Gastrocnemius medialis (tissue), 4 donors: ENCODE measurements around the gene SLC37A1. TPM values are rescaled to one million over a fixed set of nuclear protein-coding genes. Genes with fewer than 3 reads are reported as not detected.
"Not testable (repeated sequence)": the region's sequence is repeated elsewhere in the genome, so short reads cannot be mapped to it uniquely, and the experiment has no call there.

Experiments
- ATAC-seq, 2 donors: fragments of 150-250 bp; one replicate each; pipeline ENCODE4 v1.9.1; 2016
- DNase-seq, 2 donors: peaks; one replicate each; pipeline ENCODE4 v3.0.0-alpha.2; 2019
- H3K27ac ChIP-seq, 4 donors: fragments of 200-600 bp; sonication (generic); 1 replicate in 1 of 4; 2 replicates in 3 of 4; pipeline ENCODE4 v1.5.1; 2016 to 2018; ENCODE audit warnings: mild to moderate bottlenecking in 2 of 4, moderate library complexity in 1 of 4
- H3K27me3 ChIP-seq, 3 donors: fragments of 200-600 bp; sonication (generic) in 2 of 3; 1 replicate in 1 of 3; 2 replicates in 2 of 3; pipeline versions ENCODE4 v1.5.1 to v1.6.0; 2016 to 2019; ENCODE audit warnings: mild to moderate bottlenecking in 1 of 3, moderate library complexity in 1 of 3
- H3K36me3 ChIP-seq, 2 donors: fragments of 200-600 bp; sonication (generic) in 1 of 2; one replicate each; pipeline ENCODE4 v1.5.1; 2017 to 2018
- H3K4me1 ChIP-seq, 2 donors: fragments of 200-600 bp; sonication (generic) in 1 of 2; one replicate each; pipeline ENCODE4 v1.5.1; 2016 to 2017; ENCODE audit warnings: mild to moderate bottlenecking in 2 of 2
- H3K4me3 ChIP-seq, 4 donors: fragments of 200-600 bp; sonication (generic) in 3 of 4; 1 replicate in 1 of 4; 2 replicates in 3 of 4; pipeline ENCODE4 v1.5.1; 2016 to 2019; ENCODE audit warnings: mild to moderate bottlenecking in 2 of 4
- H3K9me3 ChIP-seq, 3 donors: fragments of 200-600 bp; sonication (generic) in 2 of 3; 1 replicate in 1 of 3; 2 replicates in 2 of 3; pipeline ENCODE4 v1.5.1; 2016 to 2019
- POLR2A ChIP-seq, 2 donors: fragments of 450-650 bp; IDR thresholded peaks; one replicate each; pipeline ENCODE4 v1.6.1; 2017; ENCODE audit warnings: antibody characterized with exemption in 2 of 2, mild to moderate bottlenecking in 2 of 2, moderate library complexity in 2 of 2
- in situ Hi-C, 4 donors: fragments of 200-750 bp; cut with MboI; loops; one replicate each; pipeline versions ENCODE4 v1.15.0 to v1.8.0; 2017; ENCODE audit warnings: low sequenced_read_pairs in 4 of 4
- intact Hi-C: fragments of 100-400 bp; cut with DNase I; formaldehyde crosslinking; loops from one replicate; pipeline ENCODE4 v1.15.1; 2023; ENCODE audit warnings: low total_unique reads
- total RNA-seq, 4 donors: library from RNA; depleted of rRNA; stranded (reverse); fragments of >200 nt; gene quantifications; one replicate each; pipeline versions ENCODE4 v1.1.0 to v1.2.3, GENCODE V29; 2016
- TF ChIP-seq, protein P1 (sequence below), 5 experiments: fragments of 450-650 bp in 3 of 5; fragments of 200-600 bp in 2 of 5; sonication (generic) in 2 of 5; IDR thresholded peaks in 4 of 5; conservative IDR thresholded peaks in 1 of 5; 1 replicate in 4 of 5; 2 replicates in 1 of 5; pipeline ENCODE4 v1.5.1; 2016 to 2019; ENCODE audit warnings: antibody characterized with exemption in 5 of 5, mild to moderate bottlenecking in 3 of 5, moderate library complexity in 3 of 5

Gene SLC37A1
- total RNA-seq, 4 donors from 2014 or later: 8.3 to 16.1 (median 12.4) TPM

GRCh38 chr21:42624095-42624790 is 110.6 kb downstream of the SLC37A1 start:
- H3K4me3 ChIP-seq: no peak overlapping the region
- no peak overlapping the region for H3K27ac ChIP-seq
- no peaks in the 10 kb centered on the region for H3K36me3 ChIP-seq
- no peaks in the 10 kb centered on the region for H3K4me1 ChIP-seq
- peaks cover 16 to 29% (median 19%) of the 10 kb centered on the region in 3 donors for H3K27me3 ChIP-seq
- ATAC-seq (no peak), DNase-seq (no peak)
- no peak for TF ChIP-seq POLR2A (IDR thresholded peaks at IDR 0.05)
- no peaks in the 10 kb centered on the region for H3K9me3 ChIP-seq
- in situ Hi-C loops: loop anchor here in 1 of 4 donors (25.0 kb wide), 1 partner anchor 188 kb away; no protein-coding TSS in a partner anchor
- intact Hi-C loops: no loop called here

DNA sequence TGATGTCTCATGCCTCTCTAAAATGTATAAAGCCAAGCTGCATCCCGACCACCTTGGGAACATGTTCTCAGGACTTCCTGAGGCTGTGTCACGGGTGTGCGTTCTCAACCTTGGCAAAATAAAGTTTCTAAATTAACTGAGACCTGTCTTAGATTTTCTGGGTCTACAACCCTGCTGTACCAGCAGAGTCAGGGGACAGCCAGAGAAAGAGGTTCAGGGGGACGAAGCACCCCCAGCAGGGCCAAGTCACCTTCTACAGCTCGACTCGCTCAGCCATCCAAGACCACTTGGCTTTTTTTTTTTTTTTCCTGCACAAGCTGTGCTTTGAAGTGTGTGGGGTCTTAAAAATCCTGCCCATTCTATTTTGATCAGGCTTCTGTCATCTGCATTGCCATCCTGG is 111.3 kb downstream of the SLC37A1 start:
- ATAC-seq (no peak), DNase-seq (no peak)
- Histone ChIP-seq H3K36me3 (no peaks in the 10 kb centered on the region), H3K27me3 (peaks cover 9 to 26% (median 13%) of the 10 kb centered on the region in 3 donors), H3K4me1 (no peaks in the 10 kb centered on the region), H3K27ac (no peak overlapping the region), H3K4me3 (no peak overlapping the region), H3K9me3 (no peaks in the 10 kb centered on the region)
- in situ Hi-C loops: loop anchor here in 1 of 4 donors (25.0 kb wide), 1 partner anchor 187 kb away; no protein-coding TSS in a partner anchor
- TF ChIP-seq, protein P1, sequence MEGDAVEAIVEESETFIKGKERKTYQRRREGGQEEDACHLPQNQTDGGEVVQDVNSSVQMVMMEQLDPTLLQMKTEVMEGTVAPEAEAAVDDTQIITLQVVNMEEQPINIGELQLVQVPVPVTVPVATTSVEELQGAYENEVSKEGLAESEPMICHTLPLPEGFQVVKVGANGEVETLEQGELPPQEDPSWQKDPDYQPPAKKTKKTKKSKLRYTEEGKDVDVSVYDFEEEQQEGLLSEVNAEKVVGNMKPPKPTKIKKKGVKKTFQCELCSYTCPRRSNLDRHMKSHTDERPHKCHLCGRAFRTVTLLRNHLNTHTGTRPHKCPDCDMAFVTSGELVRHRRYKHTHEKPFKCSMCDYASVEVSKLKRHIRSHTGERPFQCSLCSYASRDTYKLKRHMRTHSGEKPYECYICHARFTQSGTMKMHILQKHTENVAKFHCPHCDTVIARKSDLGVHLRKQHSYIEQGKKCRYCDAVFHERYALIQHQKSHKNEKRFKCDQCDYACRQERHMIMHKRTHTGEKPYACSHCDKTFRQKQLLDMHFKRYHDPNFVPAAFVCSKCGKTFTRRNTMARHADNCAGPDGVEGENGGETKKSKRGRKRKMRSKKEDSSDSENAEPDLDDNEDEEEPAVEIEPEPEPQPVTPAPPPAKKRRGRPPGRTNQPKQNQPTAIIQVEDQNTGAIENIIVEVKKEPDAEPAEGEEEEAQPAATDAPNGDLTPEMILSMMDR (IDR thresholded peaks at IDR 0.05 in 4 of 5, conservative IDR thresholded peaks at IDR 0.05 in 1 of 5): no peak
- TF ChIP-seq POLR2A (IDR thresholded peaks at IDR 0.05): no peak
- intact Hi-C loops: no loop called here

DNA sequence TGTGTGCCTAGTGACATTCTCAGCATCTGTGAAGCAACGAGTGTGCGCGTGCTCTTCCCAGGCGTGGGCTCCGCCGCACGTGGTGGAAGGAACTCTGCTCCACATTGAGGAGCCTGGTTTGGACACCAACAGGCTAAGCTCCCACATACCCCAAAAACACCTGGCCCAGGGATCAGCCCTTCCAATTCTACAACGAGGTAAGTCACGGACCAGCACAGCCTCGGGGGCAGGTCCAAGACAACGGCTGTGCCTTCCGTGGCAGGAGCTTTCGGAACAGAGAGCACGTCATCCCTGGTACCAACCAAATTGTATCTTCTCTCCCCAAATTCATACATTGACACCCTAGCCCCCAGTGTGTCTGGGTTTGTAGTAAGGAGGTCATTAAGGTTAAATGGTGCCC is 112.5 kb downstream of the SLC37A1 start:
- ATAC-seq (no peak), DNase-seq (no peak)
- in situ Hi-C loops (no loop called here), intact Hi-C loops (no loop called here)
- Histone ChIP-seq H3K36me3 (no peaks in the 10 kb centered on the region), H3K9me3 (no peaks in the 10 kb centered on the region), H3K27me3 (peaks cover 8 to 19% (median 14%) of the 10 kb centered on the region in 3 donors), H3K4me3 (no peak overlapping the region), H3K4me1 (no peaks in the 10 kb centered on the region), H3K27ac (no peak overlapping the region)
- TF ChIP-seq, protein P1 (IDR thresholded peaks at IDR 0.05 in 4 of 5, conservative IDR thresholded peaks at IDR 0.05 in 1 of 5): no peak
- no peak for TF ChIP-seq POLR2A (IDR thresholded peaks at IDR 0.05)

DNA sequence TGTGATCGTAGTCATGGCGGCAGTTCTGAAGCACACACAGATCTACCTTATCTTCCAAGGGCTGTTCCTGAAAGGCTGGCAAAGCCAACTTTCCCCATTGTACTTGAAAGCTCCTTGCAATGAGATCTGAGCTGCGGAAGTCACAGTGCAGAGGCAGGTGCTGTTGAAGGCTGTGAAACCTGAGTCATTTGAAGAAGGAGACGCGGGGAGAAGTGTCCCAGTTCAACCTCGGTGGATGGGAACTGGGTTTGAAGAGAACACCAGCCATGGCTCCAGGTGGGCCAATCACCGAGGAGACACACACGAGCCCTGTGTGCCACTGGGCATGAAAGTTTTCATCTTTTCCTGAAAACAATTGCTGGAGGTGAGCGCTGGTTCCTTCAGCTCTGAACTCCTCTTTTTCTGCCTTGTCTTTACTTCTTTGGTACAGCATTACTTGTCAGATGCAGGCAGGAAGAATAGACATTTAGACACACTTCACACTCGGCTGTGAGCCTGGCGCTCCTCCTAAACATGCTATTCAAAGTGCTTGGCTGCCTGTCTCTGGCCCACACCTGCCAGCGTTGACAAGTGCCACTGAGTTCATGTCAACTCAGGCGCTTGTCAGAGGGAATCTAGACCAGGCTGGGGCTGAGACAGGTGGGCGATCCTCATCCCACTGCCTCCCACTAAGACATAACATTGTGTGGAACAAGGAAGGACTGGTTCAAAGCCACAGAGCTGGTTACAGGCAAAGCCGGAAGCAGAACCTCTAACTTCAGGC is 114.1 kb downstream of the SLC37A1 start:
- Histone ChIP-seq H3K9me3 (no peaks in the 10 kb centered on the region), H3K4me3 (no peak overlapping the region), H3K36me3 (no peaks in the 10 kb centered on the region), H3K27me3 (peaks cover 8 to 18% (median 10%) of the 10 kb centered on the region in 3 donors), H3K4me1 (no peaks in the 10 kb centered on the region), H3K27ac (no peak overlapping the region)
- in situ Hi-C loops (no loop called here), intact Hi-C loops (no loop called here)
- ATAC-seq: no peak
- TF ChIP-seq, protein P1 (IDR thresholded peaks at IDR 0.05 in 4 of 5, conservative IDR thresholded peaks at IDR 0.05 in 1 of 5): no peak
- TF ChIP-seq POLR2A (IDR thresholded peaks at IDR 0.05): no peak
- DNase-seq: no peak

- H3K4me1 ChIP-seq, DNase-seq, H3K4me3 ChIP-seq, intact Hi-C loops, in situ Hi-C loops, H3K36me3 ChIP-seq, H3K27ac ChIP-seq, H3K9me3 ChIP-seq, ATAC-seq: not testable (repeated sequence)
- H3K27me3 ChIP-seq: peaks cover 5 to 17% (median 8%) of the 10 kb centered on the region in 3 donors
These were observed 114.9 kb downstream of the SLC37A1 start for GRCh38 chr21:42628466-42629061.
